Stimulated activated CD4-positive, alpha-beta T cell treated with anti-CD3 and anti-CD28 coated beads, Interleukin-4, amount 100 ng/mL, for 4 hours (primary cell): ENCODE data around the gene PIGV.
"Not testable (repeated sequence)": the region's sequence is repeated elsewhere in the genome, so short reads cannot be mapped to it uniquely, and the experiment has no call there.

Source experiments
- DNase-seq, 2 experiments: peaks; one replicate each; pipeline ENCODE4 v3.0.0-alpha.2; 2020

Gene PIGV

DNA sequence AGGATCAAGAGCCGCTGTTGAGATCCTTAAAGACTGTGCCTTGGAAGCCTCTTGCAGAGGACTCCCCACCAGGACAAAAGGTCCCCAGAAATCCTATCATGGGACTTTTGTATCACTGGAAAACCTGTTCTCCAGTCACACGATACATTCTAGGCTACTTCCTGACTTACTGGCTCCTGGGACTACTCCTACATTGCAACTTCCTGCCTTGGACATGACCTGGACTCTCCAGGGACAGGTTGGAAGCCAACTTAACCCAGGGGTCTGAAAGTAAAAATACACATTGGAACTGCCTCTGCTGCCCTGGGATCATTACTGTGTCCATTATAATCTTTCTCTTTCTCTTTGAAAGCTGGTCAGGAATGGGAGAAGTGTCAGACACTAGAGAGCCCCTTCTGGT, 9.9 kb downstream of the PIGV start:
- no peak for DNase-seq

DNA sequence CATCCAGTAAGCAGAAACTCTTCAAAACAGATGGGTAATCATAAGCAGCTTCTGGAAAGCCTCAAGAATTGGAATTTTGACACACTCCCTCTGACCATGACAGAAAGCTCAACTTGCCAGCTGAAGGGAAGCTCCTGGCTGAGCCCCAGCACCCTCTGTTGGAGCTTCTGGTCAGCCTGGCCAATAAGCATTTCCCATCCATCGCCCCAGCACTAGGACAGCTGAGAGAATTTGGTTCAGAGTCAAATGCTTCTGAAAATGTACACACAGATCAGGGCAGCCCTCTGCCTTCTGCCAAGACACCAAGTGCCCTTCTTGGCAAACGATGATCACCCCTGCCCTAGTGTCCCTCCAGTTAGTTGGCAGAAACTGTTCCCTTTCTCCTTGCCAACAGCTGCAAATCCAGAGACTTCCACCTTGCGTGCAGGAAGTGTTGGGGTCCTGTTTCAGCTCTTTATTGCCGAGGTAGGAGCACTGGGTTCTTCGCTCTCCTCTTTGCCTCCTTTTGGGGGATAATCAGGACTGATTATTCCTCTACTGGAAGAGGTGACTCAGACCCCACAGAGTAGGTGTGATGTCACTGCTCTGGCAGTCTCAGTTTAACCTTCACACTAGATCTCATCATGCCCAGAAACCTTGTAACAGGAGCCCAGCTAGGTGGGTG, 11.9 kb downstream of the PIGV start:
- DNase-seq, result peak in 1 of 2 experiments; percentile 51

DNA sequence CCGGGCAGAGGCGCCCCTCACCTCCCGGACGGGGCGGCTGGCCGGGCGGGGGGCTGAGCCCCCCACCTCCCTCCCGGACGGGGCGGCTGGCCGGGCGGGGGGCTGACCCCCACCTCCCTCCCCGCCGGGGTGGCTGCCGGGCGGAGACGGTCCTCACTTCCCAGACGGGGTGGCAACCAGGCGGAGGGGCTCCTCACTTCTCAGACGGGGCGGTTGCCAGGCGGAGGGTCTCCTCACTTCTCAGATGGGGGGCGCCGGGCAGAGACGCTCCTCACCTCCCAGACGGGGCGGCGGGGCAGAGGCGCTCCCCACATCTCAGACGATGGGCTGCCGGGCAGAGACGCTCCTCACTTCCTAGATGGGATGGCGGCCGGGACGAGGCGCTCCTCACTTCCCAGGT, 16.2 kb downstream of the PIGV start:
- DNase-seq, result not testable (repeated sequence)

DNA sequence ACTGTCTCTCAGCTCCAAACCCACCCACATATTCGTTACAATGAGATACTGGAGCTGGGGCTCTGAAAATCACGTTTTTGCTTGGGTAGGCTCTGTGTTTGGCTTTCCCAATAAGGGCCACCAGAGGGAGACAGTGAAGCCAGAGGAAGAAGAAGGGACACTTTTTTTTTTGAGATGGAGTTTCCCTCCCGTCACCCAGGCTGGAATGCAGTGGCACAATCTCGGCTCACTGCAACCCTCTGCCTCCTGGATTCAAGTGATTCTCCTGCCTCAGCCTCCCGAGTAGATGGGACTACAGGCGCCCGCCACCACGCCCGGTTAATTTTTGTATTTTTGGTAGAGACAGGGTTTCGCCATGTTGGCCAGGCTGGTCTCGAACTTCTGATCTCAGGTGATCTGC, 22.4 kb downstream of the PIGV start:
- DNase-seq, result peak; percentile 60 to 75

DNA sequence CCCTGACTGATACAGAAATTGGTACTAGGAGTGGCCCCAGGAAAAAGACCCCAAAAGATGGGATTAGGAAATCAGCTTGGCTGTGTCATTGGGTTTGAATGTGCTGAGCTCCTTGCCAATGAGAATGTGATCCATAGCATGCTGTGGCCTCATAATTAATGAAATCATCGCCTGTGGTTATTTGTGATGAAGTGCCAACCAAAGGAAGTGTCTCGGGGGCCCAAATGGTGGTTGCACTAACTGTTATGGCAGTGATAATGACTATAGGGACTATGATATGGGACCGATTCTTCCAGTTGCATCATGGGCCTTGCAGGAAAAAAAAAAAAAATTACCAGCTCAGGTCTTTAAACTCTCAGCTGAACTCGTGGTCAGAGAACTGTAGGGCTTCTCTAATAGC, 23.3 kb downstream of the PIGV start:
- DNase-seq, result no peak

DNA sequence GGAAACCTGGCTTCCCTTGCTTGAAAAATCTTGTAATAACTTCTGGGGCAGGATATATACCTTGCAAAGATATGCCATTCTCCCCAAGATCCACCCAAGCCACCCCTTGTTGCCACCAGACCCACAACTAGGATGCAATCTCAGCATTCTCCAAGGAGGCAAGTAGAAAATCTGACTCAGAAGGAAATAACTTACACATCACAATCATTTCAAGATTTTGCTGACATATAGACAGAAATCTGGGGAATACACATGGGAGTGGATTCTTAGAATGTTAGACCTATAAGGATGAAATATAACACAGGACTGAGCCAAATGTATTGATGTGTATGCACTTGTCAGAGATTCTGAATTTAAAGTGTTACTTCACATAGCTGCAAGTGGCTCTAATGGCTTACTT, 24.0 kb downstream of the PIGV start:
- DNase-seq, result no peak

DNA sequence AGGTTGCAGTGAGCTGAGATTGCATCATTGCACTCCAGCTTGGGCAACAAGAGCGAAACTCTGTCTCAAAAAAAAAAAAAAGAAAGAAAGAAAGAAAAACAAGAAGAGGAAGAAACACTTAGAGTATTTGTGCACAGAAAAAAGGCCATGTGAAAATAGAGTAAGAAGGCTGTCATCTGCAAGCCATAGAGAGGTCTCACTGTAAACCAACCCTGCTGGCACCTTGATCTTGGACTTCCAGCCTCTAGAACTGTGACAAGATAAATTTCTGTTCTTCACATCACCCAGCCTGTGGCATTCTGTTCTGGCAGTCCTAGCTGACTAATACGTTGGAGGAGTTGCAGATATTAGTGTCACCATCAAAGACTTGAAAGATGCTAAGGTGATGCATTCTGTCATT, 26.6 kb downstream of the PIGV start:
- DNase-seq, result no peak

DNA sequence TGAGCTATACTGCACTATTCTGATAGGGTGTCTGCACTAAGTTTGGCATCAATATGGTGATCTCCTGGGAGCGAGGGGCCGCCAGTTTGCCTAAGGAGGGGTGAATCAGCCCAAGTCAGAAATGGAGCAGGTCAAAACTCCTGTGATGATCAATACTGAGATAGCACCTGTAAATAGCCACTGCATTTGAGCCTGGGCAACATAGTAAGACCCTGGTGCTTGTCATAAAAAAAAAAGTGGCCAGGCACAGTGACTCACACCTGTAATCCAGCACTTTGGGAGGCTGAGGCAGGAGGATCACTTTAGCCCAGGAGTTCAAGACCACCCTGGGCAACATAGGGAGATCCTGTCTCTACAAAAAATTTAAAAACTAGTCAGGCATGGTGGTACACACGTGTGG, 27.1 kb downstream of the PIGV start:
- no peak for DNase-seq

DNA sequence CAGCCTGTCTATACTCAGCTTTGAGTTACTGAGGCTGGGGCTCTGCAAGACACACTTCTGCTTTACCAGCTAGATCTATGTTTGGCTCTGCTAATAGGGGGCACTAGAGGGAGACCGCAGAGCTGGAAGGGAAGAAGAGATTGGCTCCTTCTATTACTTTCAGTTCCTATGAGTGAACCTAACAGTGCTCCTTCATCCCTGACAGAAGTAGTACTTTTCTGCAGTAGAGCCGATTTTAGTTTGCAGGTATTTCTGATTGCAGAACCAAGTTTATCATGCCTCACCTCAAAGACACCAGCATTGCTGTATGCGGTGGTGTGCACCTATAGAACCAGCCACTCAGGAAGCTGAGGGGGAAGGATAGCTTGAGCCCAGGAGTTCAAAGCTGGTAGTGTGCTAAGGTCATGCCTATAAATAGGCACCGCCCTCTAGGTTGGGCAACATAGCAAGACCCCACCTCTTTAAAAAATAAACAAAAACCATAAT, 33.1 kb downstream of the PIGV start:
- peak in 1 of 2 experiments; percentile 38 for DNase-seq

DNA sequence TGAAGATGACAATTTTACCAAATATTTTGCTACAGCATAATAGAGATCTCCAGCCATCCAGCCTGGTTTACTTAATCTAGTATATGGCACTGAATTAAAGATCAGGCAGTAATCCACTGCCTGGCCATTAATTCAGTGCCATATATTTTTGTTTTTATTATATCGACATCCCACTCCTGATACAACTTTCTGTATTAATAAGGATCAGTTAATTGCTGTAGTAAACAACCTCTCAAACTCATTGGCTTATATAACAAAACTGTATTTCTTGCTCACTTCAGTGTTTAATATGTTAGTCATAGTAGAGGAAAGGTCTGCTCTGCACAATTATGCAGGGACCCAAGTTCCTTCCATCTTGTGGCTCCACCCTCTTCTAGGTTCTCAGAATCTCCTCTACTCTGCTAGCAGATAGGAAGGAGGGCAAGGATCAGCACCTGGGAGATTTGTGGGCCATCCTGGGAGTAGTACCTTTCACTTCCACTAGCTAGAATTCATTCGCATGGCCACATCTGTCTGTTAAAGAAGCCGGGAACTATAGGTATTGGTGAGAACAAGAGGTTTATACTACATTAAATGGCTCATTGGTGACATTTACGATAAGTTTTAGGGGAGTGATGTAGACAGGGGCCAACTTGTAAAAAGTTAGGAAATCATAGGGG, 35.1 kb downstream of the PIGV start:
- DNase-seq, result no peak

DNA sequence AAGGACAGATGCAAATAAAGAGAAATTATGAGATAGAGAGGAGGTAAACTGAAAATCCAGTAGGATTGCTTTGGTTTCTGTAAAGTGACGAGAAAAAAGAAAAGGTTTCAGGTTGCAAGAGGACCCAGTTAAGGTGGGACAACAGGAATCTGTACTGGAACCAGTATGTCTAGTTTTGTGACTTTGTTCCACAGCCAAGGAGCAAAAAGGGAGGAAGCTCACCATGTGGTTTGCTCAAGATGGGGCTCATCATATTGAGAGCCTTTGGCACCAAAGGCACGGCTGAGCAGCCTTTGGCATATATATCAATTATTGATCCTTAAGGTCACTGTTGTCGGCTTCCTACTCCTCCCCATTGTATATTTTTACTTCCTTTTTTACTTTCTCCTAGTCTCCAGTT, 37.0 kb downstream of the PIGV start:
- no peak for DNase-seq

DNA sequence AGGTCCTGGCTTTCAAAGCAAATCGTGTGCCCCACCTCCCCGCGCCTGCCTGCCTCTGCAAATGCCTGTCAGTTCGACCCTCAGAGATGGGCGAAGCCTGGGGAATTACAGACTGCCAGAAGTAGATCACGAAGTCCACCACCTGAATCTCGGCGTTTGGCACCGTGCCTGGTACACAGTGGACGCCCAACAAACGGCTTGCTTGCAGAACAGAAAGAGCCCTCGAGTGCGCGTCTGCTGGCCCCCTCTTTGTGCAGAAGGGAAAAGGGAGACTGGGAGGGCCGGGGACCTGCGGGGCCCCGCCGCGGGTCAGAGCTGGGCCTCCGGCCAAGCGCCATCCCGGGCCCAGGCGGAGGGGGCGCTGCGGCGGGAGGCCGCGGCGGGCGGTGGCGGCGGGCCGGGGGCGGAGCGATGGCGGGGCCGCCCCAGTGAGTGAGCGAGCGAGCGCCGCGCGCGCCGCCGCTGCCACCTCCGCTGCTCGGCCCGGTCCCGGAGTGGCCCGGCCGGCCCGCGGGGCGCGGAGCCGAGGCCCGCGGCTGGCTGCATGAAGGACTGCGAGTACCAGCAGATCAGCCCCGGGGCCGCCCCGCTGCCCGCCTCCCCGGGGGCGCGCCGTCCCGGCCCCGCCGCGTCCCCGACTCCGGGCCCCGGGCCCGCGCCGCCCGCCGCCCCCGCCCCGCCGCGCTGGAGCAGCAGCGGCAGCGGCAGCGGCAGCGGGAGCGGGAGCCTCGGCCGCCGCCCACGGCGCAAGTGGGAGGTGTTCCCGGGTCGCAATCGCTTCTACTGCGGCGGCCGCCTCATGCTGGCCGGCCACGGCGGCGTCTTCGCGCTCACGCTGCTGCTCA, 38.7 kb downstream of the PIGV start, which contains the start of gene ZDHHC18:
ZDHHC18 (plus strand) TSS at position 428 of the 845 bp plus-strand sequence; CDS start at position 545, 117 bp downstream.
- peak; percentile 53 to 73 for DNase-seq

DNA sequence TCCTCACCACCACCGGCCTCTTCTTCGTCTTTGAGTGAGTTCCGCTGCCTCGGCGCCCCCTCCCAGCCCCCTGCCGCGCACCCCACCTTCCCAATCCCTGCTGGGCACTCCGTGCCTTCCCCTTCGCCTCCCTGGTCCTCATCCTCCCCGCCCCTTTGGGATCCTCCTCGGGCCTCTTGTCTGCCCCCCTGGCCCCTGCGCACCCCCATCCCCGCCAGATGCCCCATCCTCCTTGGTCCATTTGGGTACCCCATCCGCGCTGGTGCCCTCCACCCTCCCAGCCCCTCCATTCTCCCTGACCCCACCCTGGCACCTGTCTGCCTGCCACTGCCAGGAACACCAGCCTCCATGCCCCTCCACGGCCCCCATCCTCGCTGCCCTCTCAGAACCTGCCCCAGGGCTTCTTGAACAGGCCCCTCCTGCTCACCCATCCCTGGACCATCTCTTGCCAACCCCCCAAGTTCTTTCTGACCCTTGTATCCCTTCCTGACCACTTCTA, 39.4 kb downstream of the PIGV start:
- DNase-seq, result no peak

DNA sequence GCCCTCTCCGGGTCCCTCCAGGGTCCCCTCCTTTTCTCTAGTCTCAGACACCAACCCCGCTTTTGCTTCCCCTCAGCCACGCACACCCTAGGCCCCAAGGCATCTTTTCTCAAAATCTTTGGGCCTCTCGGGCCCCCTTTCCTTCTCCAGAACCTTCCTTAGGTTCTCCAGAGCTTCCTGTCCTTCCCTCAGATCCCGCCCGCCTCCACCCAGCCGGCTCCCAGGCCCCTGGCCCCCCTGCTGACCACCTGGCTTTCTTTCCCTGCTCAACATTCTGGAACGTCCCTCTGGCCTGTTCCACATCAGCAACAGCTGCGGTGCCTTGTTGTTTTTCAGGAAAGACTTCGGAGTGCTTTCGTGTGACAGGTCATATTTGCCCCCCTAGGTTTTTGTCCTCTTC, 39.9 kb downstream of the PIGV start:
- DNase-seq, result no peak

DNA sequence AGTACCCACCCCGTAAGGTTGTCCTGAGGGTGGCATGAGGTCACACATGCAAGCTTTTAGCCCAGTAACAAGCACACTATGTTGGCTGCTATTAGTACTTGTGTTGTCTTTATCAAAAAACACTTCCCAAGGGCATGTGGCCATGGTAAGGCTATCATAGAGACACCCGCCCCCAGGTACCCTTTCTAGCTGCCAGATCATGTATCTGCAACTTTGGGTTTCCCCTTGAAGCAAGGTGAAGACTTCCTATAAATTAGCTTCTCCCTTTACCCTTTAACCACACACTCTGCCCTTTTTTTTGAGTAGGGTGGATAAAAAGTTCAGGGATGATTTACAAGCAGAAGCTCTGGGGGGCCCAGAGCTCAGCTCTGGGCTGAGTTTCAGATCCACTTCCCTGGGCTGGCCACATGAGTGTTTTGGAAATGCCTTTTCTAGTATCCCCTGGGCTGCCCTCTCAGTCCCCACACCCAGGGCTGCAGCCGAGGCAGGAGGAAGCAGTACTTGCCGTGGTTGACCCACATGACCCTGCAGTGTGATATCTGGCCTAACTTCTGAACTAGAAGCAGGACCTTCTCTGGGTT, 40.8 kb downstream of the PIGV start:
- DNase-seq, result peak in 1 of 2 experiments; percentile 35

DNA sequence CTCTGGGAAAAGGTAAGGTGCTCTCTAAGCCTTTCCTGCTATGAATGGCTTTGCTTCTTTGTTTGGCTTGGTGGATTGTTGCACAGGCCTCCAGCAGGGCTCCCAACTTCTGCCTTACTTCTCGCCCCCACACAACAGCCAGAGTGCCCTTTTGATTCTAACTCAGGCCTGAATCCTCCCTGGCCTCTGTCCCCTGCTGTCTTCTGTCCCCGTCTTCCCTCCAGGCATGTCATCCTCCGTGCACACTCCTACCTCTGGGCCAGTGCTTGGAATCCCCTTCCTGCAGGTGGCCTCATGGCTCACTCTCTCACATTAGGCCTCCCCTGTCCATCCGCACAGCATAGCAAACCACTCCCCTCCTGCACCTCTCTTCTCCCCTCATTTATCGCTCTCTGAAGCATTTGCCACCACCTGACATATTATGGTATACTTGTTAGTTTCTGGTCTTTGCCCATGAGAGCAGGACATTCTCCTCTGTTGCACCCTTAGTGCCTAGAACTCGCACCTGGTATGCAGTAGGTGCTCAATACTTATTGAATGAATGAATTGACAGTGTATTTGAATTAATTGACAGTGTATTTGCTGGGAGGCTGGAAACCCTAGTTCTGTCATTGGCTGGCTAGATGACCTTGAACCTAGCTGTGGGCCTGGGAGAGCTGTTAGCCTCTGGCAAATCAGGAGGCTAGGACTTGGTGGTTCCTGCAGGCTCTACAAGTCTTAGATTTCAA, 41.6 kb downstream of the PIGV start:
- DNase-seq, result no peak

DNA sequence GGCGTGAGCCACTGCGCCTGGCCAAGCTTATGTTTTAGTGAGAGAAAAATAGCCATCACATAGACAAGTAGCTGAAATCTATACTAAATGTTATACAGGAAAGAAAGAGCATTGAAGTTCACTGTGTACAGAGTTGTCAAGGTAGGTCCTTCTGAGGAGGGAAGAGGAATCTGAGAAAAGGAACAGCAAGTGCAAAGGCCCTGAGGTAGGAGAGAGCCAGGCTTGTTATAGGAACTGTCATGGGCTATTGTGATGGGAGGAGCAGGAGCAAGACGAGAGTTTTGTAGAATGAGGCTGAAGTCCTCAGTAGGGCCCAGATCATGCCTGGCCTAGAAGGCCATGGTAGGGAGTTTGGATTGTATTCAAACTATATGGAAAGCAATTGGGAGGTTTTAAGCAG, 43.3 kb downstream of the PIGV start:
- no peak for DNase-seq

DNA sequence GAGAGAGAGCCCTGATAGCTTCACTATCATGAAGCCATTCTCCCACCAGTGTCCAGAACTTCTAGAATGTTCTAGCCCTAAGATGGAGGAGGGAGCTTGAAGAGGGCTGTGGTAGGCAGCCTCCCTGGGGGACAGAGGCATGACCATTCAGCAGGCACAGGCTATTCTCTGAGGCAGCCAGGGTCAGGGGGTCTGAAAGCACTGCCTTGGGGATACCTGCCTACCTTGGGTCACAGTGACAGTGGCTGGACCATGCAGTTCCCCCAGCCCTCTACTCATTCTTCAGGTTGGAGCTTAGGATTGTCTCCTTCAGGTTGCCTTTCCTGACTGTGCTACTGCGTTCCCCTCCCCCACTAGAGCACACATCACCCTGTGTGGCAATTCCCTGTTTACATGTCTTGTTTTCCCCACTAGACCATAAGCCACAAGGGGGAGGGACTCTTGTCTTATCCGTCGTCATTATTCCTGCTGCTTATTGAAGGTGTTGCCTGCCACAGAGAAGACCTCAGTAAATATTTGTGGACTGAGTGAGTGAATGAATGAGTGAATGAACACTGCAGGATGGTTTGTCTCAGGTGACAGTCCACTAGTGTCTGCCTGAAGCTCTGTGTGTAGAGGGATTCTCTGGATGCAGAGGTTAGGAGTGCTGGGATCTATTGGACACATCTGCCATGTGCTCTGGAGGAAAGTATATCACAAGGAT, 43.9 kb downstream of the PIGV start:
- DNase-seq, result no peak

DNA sequence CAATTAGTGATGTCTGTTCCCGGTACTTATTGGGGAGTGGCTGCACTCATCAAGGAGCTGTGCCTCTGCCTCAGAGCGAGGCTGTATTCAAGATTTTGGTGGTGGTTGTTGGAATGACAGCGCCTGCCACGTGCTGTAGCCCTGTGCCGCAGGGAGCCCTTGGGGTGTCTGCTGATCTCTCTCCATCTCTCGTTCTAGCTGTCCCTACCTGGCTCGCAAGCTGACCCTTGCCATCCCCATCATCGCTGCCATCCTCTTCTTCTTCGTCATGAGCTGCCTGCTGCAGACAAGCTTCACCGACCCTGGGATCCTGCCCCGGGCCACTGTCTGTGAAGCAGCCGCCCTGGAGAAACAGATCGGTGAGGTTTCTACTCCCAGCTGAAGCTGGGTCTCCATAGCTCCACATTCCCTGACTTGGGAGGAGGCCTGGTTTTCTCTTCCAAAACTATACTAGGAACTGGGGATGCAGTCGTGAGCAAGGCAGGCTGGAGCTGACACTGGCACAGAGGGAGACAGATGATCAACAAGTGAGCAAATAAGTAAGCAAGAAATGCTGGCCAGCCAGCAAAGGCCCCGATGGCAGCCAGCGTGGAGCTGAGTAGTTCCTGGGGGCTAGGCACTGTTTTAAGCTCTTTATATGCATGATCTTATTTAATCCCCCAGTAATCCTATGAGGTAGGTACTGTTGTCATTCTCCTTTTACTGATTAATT, 44.7 kb downstream of the PIGV start:
- DNase-seq, result no peak

DNA sequence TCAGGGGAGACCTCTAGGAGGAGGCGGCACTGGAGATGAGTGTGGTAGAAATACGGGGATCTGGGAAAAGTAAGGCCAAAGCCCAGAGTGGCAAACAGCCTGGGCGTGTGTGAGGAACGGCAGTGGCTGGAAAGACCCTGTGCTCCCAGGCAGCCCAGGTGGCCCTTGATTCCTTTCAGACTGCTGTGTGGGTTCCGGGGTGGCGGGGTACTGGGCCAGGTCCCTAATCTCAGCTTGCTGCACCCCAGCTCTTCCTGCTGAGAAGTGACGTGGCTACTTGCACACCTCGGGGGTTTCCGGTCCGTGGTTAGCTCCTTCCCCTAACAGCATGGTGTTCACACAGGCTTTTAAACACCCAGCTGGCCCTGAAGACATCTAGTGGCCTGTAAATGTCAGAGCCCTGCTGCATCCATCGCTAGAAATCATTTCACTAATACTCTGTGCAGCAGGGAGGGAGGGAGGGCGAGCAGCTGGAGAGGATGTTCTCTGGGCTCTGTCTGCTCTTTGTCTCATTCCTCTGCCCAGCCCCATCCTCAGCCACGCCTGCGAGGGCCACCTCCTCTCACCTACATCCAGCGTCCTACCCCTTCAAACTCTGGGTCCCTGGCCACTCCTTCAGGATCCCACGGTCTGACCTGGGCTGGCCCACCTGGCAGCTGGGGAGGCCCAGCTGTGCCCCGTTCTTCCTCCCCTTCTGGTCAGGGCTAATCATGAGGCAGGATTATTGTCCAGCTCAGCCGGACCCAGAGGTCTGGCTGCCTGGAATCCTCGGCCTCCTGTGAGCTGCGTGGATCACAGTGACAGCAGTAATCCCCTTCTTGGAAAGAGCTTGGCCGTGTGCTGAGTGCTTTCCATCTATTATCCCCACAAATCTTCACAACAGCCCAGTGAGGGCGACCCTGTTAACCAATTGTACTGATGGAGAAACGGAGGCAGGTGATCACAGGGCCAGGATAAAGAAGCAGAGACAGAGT, 46.0 kb downstream of the PIGV start:
- DNase-seq, result peak; percentile 68 to 88
